ENCODE measurements around the gene QRICH1. TPM values are rescaled to one million over a fixed set of nuclear protein-coding genes. Genes with fewer than 3 reads are reported as not detected.

The QRICH1 gene
- total RNA-seq, 1 experiment from 2014 or later: 80.0 TPM

- Histone ChIP-seq H3K27ac (ENCODE audit: low read length) (peak within 1 kb of the TSS; percentile 75), H3K9ac (ENCODE audit: low read length) (peak within 1 kb of the TSS; percentile 92), H3K4me2 (ENCODE audit: low read depth, low read length, poor library complexity, severe bottlenecking) (peak within 1 kb of the TSS; percentile 91), H3K27me3 (ENCODE audit: low read length) (no peaks in the 10 kb centered on the region), H2AFZ (ENCODE audit: low read length) (peak within 1 kb of the TSS; percentile 92), H3K36me3 (ENCODE audit: insufficient read depth, low read length) (no peaks in the 10 kb centered on the region; the same call in 1 of the 2 replicates), H3K79me2 (ENCODE audit: low read length) (peaks cover 53% of the 10 kb centered on the region), H3K9me3 (ENCODE audit: low read length) (no peaks in the 10 kb centered on the region), H4K20me1 (ENCODE audit: insufficient read depth, low read depth, low read length) (no peaks in the 10 kb centered on the region), H3K4me3 (ENCODE audit: low read length) (peak within 1 kb of the TSS; percentile 96), H3K9me2 (replicated peaks; ENCODE audit: insufficient read depth, low read length) (no peaks in the 10 kb centered on the region), H3K4me1 (ENCODE audit: low read length) (peaks cover 23% of the 10 kb centered on the region)
- DNase-seq: peak; percentile 93
Measured at GRCh38 chr3:48989796-48990635, 103.9 kb downstream of the QRICH1 start, which contains the start of gene P4HTM. P4HTM (plus strand) TSS chr3:48990241; CDS start chr3:48990257, 16 bp downstream.

- Histone ChIP-seq H3K9me3 (ENCODE audit: low read length) (no peaks in the 10 kb centered on the region), H4K20me1 (ENCODE audit: insufficient read depth, low read depth, low read length) (no peaks in the 10 kb centered on the region), H3K4me1 (ENCODE audit: low read length) (peaks cover 23% of the 10 kb centered on the region), H3K27ac (ENCODE audit: low read length) (peak overlapping the region; percentile 75), H3K4me3 (ENCODE audit: low read length) (peak overlapping the region; percentile 96), H3K4me2 (ENCODE audit: low read depth, low read length, poor library complexity, severe bottlenecking) (peak overlapping the region; percentile 91), H3K9ac (ENCODE audit: low read length) (peak overlapping the region; percentile 92), H3K9me2 (replicated peaks; ENCODE audit: insufficient read depth, low read length) (no peaks in the 10 kb centered on the region), H3K27me3 (ENCODE audit: low read length) (no peaks in the 10 kb centered on the region), H3K79me2 (ENCODE audit: low read length) (peaks cover 52% of the 10 kb centered on the region), H2AFZ (ENCODE audit: low read length) (peak overlapping the region; percentile 68; the same call in 1 of the 2 replicates), H3K36me3 (ENCODE audit: insufficient read depth, low read length) (no peaks in the 10 kb centered on the region; the same call in 1 of the 2 replicates)
- no peak for DNase-seq
Measured at GRCh38 chr3:48989126-48989795, 104.6 kb downstream of the QRICH1 start.

GRCh38 chr3:48985831-48986376 lies 108.0 kb downstream of the QRICH1 start:
- no peaks in the 10 kb centered on the region for H3K9me3 ChIP-seq (ENCODE audit: low read length)

GRCh38 chr3:48984663-48985062 lies 109.2 kb downstream of the QRICH1 start:
- Histone ChIP-seq H3K4me2 (ENCODE audit: low read depth, low read length, poor library complexity, severe bottlenecking) (no peak overlapping the region), H2AFZ (ENCODE audit: low read length) (no peak overlapping the region), H3K36me3 (ENCODE audit: insufficient read depth, low read length) (peaks cover 14% of the 10 kb centered on the region; the same call in 1 of the 2 replicates), H4K20me1 (ENCODE audit: insufficient read depth, low read depth, low read length) (no peaks in the 10 kb centered on the region), H3K4me3 (ENCODE audit: low read length) (no peak overlapping the region), H3K27ac (ENCODE audit: low read length) (no peak overlapping the region), H3K9me3 (ENCODE audit: low read length) (no peaks in the 10 kb centered on the region), H3K4me1 (ENCODE audit: low read length) (peaks cover 10% of the 10 kb centered on the region), H3K9ac (ENCODE audit: low read length) (no peak overlapping the region), H3K79me2 (ENCODE audit: low read length) (peaks cover 14% of the 10 kb centered on the region), H3K9me2 (replicated peaks; ENCODE audit: insufficient read depth, low read length) (no peaks in the 10 kb centered on the region), H3K27me3 (ENCODE audit: low read length) (no peaks in the 10 kb centered on the region)
- DNase-seq: no peak

More at GRCh38 chr3:48985831-48986376, 108.0 kb downstream of the QRICH1 start:
- Histone ChIP-seq H3K4me1 (ENCODE audit: low read length) (peaks cover 12% of the 10 kb centered on the region), H4K20me1 (ENCODE audit: insufficient read depth, low read depth, low read length) (no peaks in the 10 kb centered on the region), H3K27ac (ENCODE audit: low read length) (no peak overlapping the region), H3K79me2 (ENCODE audit: low read length) (peaks cover 24% of the 10 kb centered on the region), H2AFZ (ENCODE audit: low read length) (no peak overlapping the region), H3K9me2 (replicated peaks; ENCODE audit: insufficient read depth, low read length) (no peaks in the 10 kb centered on the region), H3K4me3 (ENCODE audit: low read length) (no peak overlapping the region), H3K36me3 (ENCODE audit: insufficient read depth, low read length) (peaks cover 13% of the 10 kb centered on the region; the same call in 1 of the 2 replicates), H3K9ac (ENCODE audit: low read length) (no peak overlapping the region), H3K27me3 (ENCODE audit: low read length) (no peaks in the 10 kb centered on the region), H3K4me2 (ENCODE audit: low read depth, low read length, poor library complexity, severe bottlenecking) (no peak overlapping the region)
- DNase-seq: no peak

GRCh38 chr3:48983096-48983495 lies 110.8 kb downstream of the QRICH1 start:
- no peak overlapping the region for H3K4me3 ChIP-seq (ENCODE audit: low read length)
- H3K79me2 ChIP-seq (ENCODE audit: low read length): peaks cover 3% of the 10 kb centered on the region
- no peak overlapping the region for H3K4me2 ChIP-seq (ENCODE audit: low read depth, low read length, poor library complexity, severe bottlenecking)
- no peaks in the 10 kb centered on the region for H3K27me3 ChIP-seq (ENCODE audit: low read length)
- H3K9me3 ChIP-seq (ENCODE audit: low read length): no peaks in the 10 kb centered on the region
- no peaks in the 10 kb centered on the region; the same call in 1 of the 2 replicates for H3K4me1 ChIP-seq (ENCODE audit: low read length)
- H3K27ac ChIP-seq (ENCODE audit: low read length): no peak overlapping the region
- H3K9ac ChIP-seq (ENCODE audit: low read length): no peak overlapping the region
- H3K36me3 ChIP-seq (ENCODE audit: insufficient read depth, low read length): peaks cover 22% of the 10 kb centered on the region; the same call in 1 of the 2 replicates
- H3K9me2 ChIP-seq (replicated peaks; ENCODE audit: insufficient read depth, low read length): no peaks in the 10 kb centered on the region
- no peak for DNase-seq
- no peaks in the 10 kb centered on the region for H4K20me1 ChIP-seq (ENCODE audit: insufficient read depth, low read depth, low read length)
- no peak overlapping the region for H2AFZ ChIP-seq (ENCODE audit: low read length)

GRCh38 chr3:48982686-48983085 lies 111.2 kb downstream of the QRICH1 start:
- Histone ChIP-seq H2AFZ (ENCODE audit: low read length) (no peak overlapping the region), H3K79me2 (ENCODE audit: low read length) (peaks cover 3% of the 10 kb centered on the region; the same call in 1 of the 2 replicates), H3K4me3 (ENCODE audit: low read length) (no peak overlapping the region), H3K9me3 (ENCODE audit: low read length) (no peaks in the 10 kb centered on the region), H3K9ac (ENCODE audit: low read length) (no peak overlapping the region), H3K4me2 (ENCODE audit: low read depth, low read length, poor library complexity, severe bottlenecking) (no peak overlapping the region), H3K36me3 (ENCODE audit: insufficient read depth, low read length) (peaks cover 22% of the 10 kb centered on the region; the same call in 1 of the 2 replicates), H4K20me1 (ENCODE audit: insufficient read depth, low read depth, low read length) (no peaks in the 10 kb centered on the region), H3K27me3 (ENCODE audit: low read length) (no peaks in the 10 kb centered on the region), H3K27ac (ENCODE audit: low read length) (no peak overlapping the region), H3K4me1 (ENCODE audit: low read length) (no peaks in the 10 kb centered on the region), H3K9me2 (replicated peaks; ENCODE audit: insufficient read depth, low read length) (no peaks in the 10 kb centered on the region)
- no peak for DNase-seq

GRCh38 chr3:48982016-48982415 lies 111.9 kb downstream of the QRICH1 start:
- H3K36me3 ChIP-seq (ENCODE audit: insufficient read depth, low read length): peaks cover 22% of the 10 kb centered on the region; the same call in 1 of the 2 replicates

More at GRCh38 chr3:48982016-48982415, 111.9 kb downstream of the QRICH1 start:
- Histone ChIP-seq H3K9me3 (ENCODE audit: low read length) (no peaks in the 10 kb centered on the region), H3K27ac (ENCODE audit: low read length) (no peak overlapping the region), H3K79me2 (ENCODE audit: low read length) (peaks cover 3% of the 10 kb centered on the region; the same call in 1 of the 2 replicates), H4K20me1 (ENCODE audit: insufficient read depth, low read depth, low read length) (no peaks in the 10 kb centered on the region), H3K9ac (ENCODE audit: low read length) (no peak overlapping the region), H3K9me2 (replicated peaks; ENCODE audit: insufficient read depth, low read length) (no peaks in the 10 kb centered on the region), H3K4me2 (ENCODE audit: low read depth, low read length, poor library complexity, severe bottlenecking) (no peak overlapping the region), H3K4me3 (ENCODE audit: low read length) (no peak overlapping the region), H2AFZ (ENCODE audit: low read length) (no peak overlapping the region), H3K4me1 (ENCODE audit: low read length) (no peaks in the 10 kb centered on the region), H3K27me3 (ENCODE audit: low read length) (no peaks in the 10 kb centered on the region)
- DNase-seq: no peak

Data from Karpas-422 (cell line).